DOHH2 (cell line): ENCODE data around the gene ARHGAP27.

Experiments used
- H3F3A ChIP-seq: fragments of 200-600 bp; sonication (generic), shearing (Covaris generic); 2 replicates; pipeline ENCODE4 v1.6.0; 2016; ENCODE audit warnings: antibody characterized with exemption, mild to moderate bottlenecking; ENCODE audit not compliant: control insufficient read depth, insufficient read depth
- H3K27ac ChIP-seq: fragments of 200-600 bp; sonication (generic); 2 replicates; pipeline ENCODE4 v1.5.1; 2014; ENCODE audit warnings: low read depth, mild to moderate bottlenecking, low read length, moderate library complexity
- H3K27me3 ChIP-seq: fragments of 200-600 bp; sonication (generic); 2 replicates; pipeline ENCODE4 v1.6.1; 2014; ENCODE audit warnings: mild to moderate bottlenecking, low read length, mixed read lengths; ENCODE audit not compliant: control insufficient read depth
- H3K36me3 ChIP-seq: fragments of 200-600 bp; sonication (generic); 2 replicates; pipeline ENCODE4 v1.6.1; 2014; ENCODE audit warnings: mild to moderate bottlenecking, low read length, moderate library complexity, mixed read lengths; ENCODE audit not compliant: control insufficient read depth
- H3K4me1 ChIP-seq: fragments of 200-600 bp; sonication (generic); 2 replicates; pipeline ENCODE4 v1.6.1; 2014; ENCODE audit warnings: mild to moderate bottlenecking, low read length, mixed read lengths; ENCODE audit not compliant: control insufficient read depth
- H3K4me2 ChIP-seq: fragments of 200-600 bp; sonication (generic); 2 replicates; pipeline ENCODE4 v1.6.0; 2014; ENCODE audit warnings: mild to moderate bottlenecking, low read length, moderate library complexity
- H3K4me3 ChIP-seq: fragments of 200-600 bp; sonication (generic); 2 replicates; pipeline ENCODE4 v1.5.1; 2014; ENCODE audit warnings: mild to moderate bottlenecking, low read length, mixed read lengths
- H3K79me2 ChIP-seq: fragments of 200-600 bp; sonication (generic); 2 replicates; pipeline ENCODE4 v1.6.1; 2014; ENCODE audit warnings: mild to moderate bottlenecking, low read length, mixed read lengths; ENCODE audit not compliant: control insufficient read depth
- H3K9me2 ChIP-seq: fragments of 200-600 bp; sonication (generic); replicated peaks from 2 replicates; pipeline ENCODE4 v1.6.1; 2014; ENCODE audit warnings: mild to moderate bottlenecking, low read length, mixed read lengths; ENCODE audit not compliant: control insufficient read depth
- H3K9me3 ChIP-seq: fragments of 200-600 bp; sonication (generic); 2 replicates; pipeline ENCODE4 v1.6.1; 2014; ENCODE audit warnings: antibody characterized with exemption, low read length, mixed read lengths; ENCODE audit not compliant: control insufficient read depth, insufficient read depth
- H4K20me1 ChIP-seq: fragments of 200-600 bp; sonication (generic); 2 replicates; pipeline ENCODE4 v1.6.0; 2014; ENCODE audit warnings: low read depth, mild to moderate bottlenecking, antibody characterized with exemption, low read length, moderate library complexity; ENCODE audit not compliant: control insufficient read depth, insufficient read depth
- EZH2phosphoT487 ChIP-seq: fragments of 200-600 bp; sonication (generic); IDR thresholded peaks from 2 replicates; pipeline ENCODE4 v1.6.1; 2017; ENCODE audit warnings: borderline replicate concordance, mild to moderate bottlenecking, antibody characterized with exemption, low read length, moderate library complexity, mixed read lengths
- TF ChIP-seq, protein P1 (sequence below): fragments of 200-600 bp; sonication (generic); IDR thresholded peaks from one replicate; pipeline ENCODE4 v1.5.1; 2014; ENCODE audit warnings: antibody characterized with exemption, mild to moderate bottlenecking, low read depth, low read length; ENCODE audit not compliant: poor library complexity, severe bottlenecking

The ARHGAP27 gene

DNA sequence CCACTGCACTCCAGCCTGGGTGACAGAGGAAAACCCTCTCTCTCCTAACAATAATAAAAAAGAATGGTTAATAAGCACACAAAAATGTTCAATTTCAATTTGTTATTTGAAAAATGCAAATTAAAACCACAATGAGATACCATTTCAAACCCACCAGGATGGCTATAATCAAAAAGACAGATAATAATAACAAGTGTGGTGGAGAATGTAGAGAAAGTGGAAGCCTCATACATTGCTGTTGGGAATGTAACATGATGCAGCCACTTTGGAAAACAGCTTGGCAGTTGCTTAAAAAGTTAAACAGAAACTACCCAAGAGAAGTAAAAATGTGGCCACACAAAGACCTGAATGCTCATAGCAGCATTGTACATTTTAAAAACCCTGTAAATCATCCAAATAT is 64.0 kb downstream of the ARHGAP27 start:
- Histone ChIP-seq H3K4me3 (no peak overlapping the region), H3K27ac (no peak overlapping the region), H3K27me3 (peaks cover 31% of the 10 kb centered on the region), H3K9me3 (no peaks in the 10 kb centered on the region), H4K20me1 (no peaks in the 10 kb centered on the region), H3K9me2 (no peaks in the 10 kb centered on the region), H3K4me2 (no peak overlapping the region), H3F3A (no peaks in the 10 kb centered on the region), H3K4me1 (no peaks in the 10 kb centered on the region), H3K36me3 (no peaks in the 10 kb centered on the region), H3K79me2 (no peaks in the 10 kb centered on the region)
- TF ChIP-seq, protein P1, sequence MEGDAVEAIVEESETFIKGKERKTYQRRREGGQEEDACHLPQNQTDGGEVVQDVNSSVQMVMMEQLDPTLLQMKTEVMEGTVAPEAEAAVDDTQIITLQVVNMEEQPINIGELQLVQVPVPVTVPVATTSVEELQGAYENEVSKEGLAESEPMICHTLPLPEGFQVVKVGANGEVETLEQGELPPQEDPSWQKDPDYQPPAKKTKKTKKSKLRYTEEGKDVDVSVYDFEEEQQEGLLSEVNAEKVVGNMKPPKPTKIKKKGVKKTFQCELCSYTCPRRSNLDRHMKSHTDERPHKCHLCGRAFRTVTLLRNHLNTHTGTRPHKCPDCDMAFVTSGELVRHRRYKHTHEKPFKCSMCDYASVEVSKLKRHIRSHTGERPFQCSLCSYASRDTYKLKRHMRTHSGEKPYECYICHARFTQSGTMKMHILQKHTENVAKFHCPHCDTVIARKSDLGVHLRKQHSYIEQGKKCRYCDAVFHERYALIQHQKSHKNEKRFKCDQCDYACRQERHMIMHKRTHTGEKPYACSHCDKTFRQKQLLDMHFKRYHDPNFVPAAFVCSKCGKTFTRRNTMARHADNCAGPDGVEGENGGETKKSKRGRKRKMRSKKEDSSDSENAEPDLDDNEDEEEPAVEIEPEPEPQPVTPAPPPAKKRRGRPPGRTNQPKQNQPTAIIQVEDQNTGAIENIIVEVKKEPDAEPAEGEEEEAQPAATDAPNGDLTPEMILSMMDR, result no peak
- no peak for TF ChIP-seq EZH2phosphoT487

DNA sequence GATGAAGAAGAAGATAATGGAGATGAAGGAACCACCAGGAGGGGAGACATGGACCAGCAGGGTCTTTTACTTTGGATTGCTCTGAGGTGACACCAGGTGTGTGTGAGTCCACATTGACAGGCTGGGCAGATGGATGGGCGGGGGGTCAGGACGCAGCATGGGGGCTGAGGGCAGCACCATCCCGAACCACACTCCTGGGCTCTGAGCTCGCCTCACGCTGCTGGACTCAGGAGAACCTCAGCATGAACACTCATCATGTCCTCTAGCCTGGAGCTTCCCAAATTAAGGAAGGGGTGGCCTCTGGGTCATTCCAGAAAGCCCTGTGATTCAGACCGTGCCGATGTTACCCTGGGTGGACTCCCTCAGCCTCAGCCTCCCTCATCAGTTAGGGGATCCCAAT is 65.5 kb downstream of the ARHGAP27 start:
- peaks cover 34% of the 10 kb centered on the region for H3K27me3 ChIP-seq
- H3K79me2 ChIP-seq, result no peaks in the 10 kb centered on the region
- no peak overlapping the region for H3K27ac ChIP-seq
- H3K4me2 ChIP-seq, result no peak overlapping the region
- no peaks in the 10 kb centered on the region for H3K4me1 ChIP-seq
- H3F3A ChIP-seq, result no peaks in the 10 kb centered on the region
- no peak for TF ChIP-seq EZH2phosphoT487
- TF ChIP-seq, protein P1, result no peak
- H3K36me3 ChIP-seq, result no peaks in the 10 kb centered on the region
- no peak overlapping the region for H3K4me3 ChIP-seq
- H4K20me1 ChIP-seq, result no peaks in the 10 kb centered on the region
- no peaks in the 10 kb centered on the region for H3K9me2 ChIP-seq
- no peaks in the 10 kb centered on the region for H3K9me3 ChIP-seq

DNA sequence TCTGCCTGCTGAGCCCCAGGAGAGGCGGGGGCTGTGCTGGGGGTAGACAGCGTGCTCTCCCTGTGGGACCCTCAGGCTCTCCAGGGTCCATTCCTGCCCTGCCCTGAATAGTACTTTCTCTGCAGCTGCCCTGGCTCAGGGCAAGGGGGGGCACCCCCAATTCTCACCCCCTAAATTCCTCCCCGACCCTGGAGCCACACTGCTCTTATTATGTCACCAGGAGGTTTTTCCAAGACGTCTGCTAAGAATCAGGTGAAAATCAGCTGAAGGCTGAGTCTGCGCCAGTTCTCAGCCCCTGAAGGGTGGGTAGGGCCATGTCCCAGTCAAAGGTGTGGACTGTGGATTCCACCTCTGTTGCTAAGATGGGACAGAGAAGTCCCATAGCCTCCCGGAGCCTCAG is 66.0 kb downstream of the ARHGAP27 start:
- Histone ChIP-seq H3K27ac (no peak overlapping the region), H3K4me2 (no peak overlapping the region), H3K4me3 (no peak overlapping the region), H3K27me3 (peaks cover 34% of the 10 kb centered on the region), H4K20me1 (no peaks in the 10 kb centered on the region), H3K9me3 (no peaks in the 10 kb centered on the region), H3K79me2 (no peaks in the 10 kb centered on the region), H3F3A (no peaks in the 10 kb centered on the region), H3K4me1 (no peaks in the 10 kb centered on the region), H3K36me3 (no peaks in the 10 kb centered on the region), H3K9me2 (no peaks in the 10 kb centered on the region)
- no peak for TF ChIP-seq EZH2phosphoT487
- TF ChIP-seq, protein P1, result no peak

DNA sequence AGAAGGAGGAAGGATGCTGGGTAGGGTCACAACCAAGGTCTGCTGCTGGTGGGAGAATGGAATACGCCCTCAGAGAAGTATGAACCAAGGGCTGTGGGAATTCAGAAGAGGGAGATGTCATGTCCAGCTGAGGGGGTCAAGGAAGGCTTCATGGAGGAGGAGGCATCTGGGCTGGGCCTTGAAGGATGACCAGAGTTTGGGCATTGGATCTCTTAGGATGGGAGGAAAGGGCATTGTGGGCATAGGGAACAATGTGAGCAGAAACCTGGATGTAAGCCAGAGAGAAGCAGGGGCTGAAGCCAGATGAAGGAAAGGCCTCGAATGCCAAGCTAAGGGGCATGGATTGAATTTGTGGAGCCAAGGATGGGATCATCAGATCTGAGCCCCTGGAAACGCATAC is 66.6 kb downstream of the ARHGAP27 start:
- Histone ChIP-seq H3K36me3 (no peaks in the 10 kb centered on the region), H3K79me2 (no peaks in the 10 kb centered on the region), H3K9me3 (no peaks in the 10 kb centered on the region), H3F3A (no peaks in the 10 kb centered on the region), H3K27me3 (peaks cover 31% of the 10 kb centered on the region), H3K4me3 (no peak overlapping the region), H3K27ac (no peak overlapping the region), H3K4me1 (no peaks in the 10 kb centered on the region), H3K9me2 (no peaks in the 10 kb centered on the region), H3K4me2 (no peak overlapping the region), H4K20me1 (no peaks in the 10 kb centered on the region)
- no peak for TF ChIP-seq EZH2phosphoT487
- TF ChIP-seq, protein P1, result no peak
